ENCODE data around the gene KBTBD2.
"Not testable (repeated sequence)": the region's sequence is repeated elsewhere in the genome, so short reads cannot be mapped to it uniquely, and the experiment has no call there.

KBTBD2 gene

GRCh38 chr7:32893207-32893524 is 1.6 kb upstream of the KBTBD2 start:
- no peak for DNase-seq

- DNase-seq: peak; percentile 63 to 70
Measured at GRCh38 chr7:32892521-32893206, 1.1 kb upstream of the KBTBD2 start.

DNA sequence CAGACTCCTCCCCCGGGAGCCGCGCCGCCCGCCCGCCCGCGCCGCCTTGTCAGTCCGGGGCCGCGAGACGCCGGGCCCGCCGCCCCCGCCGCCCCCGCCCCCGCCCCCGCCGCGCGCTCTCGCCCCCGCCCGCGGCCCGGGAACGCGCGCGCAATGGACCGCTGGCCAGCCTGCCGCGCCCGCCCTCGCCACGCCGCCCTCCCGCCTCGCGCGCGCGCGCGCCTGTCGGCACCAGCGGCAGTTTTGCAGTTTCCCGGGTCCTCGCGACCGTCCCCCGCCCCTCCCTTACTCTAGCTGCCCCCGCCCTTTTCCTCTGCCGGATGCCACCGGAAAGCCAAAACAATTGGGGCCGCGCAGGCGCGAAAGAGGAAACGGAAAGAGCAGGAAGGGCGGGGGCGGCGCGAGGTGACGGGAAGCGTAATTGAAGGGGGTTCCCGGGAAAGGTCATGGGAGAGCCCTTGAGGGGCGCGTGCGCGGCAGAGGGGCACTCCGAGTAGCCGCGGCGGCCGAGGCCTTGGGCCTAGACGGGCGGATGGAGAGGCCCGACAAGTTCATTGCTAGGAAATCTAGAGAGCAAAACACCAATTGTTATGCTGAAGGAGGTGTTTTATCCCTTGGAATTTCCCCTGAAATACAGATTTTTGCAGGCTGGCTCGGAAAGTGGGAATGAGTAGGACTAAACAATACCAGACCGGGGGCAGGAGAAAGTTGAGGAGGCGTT is 400 bp upstream of the KBTBD2 start:
- DNase-seq: peak; percentile 97 to 99

DNA sequence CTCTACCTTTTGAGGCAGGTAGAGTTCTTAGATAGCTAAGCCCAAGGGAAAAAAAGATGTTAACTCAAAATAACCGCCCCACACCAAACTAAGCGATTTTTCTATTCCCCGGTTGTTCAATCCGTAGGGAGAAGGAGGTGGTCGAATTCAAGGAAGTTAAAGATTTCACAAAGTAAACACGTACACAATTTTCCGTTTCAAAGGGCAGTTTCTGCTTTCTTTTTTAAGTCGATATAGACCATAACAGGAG is 842 bp downstream of the KBTBD2 start:
- DNase-seq: peak in 1 of 2 donors; percentile 60

GRCh38 chr7:32890010-32890792 is 1.4 kb downstream of the KBTBD2 start:
- peak; percentile 55 to 61 for DNase-seq

GRCh38 chr7:32888505-32888904 is 3.1 kb downstream of the KBTBD2 start:
- DNase-seq: no peak

- DNase-seq: no peak
Measured at GRCh38 chr7:32887395-32887794, 4.2 kb downstream of the KBTBD2 start.

- no peak for DNase-seq
Measured at GRCh38 chr7:32881074-32881982, 10.2 kb downstream of the KBTBD2 start.

DNA sequence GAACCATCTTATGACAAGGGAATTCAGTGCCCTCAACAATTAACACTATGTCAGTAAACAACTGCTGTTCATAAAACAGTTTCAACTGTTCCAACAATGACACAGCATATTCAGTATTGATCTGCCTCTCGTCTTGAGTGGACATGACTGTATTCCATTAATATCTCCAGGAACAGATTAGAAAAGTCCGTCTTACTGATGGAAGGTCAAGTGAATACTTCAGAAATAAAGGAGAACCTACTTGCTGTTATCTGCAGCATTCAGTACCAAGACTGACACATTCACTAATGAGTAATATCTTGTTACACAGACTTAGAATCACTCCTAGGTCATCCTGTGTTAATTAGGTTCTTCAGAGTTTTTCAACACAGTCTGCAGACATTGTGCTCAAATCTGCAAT is 12.1 kb downstream of the KBTBD2 start:
- DNase-seq: no peak

- DNase-seq: not testable (repeated sequence)
Measured at GRCh38 chr7:32878023-32878422, 13.5 kb downstream of the KBTBD2 start.

- DNase-seq: no peak
Measured at GRCh38 chr7:32872421-32872820, 19.1 kb downstream of the KBTBD2 start.

GRCh38 chr7:32871624-32872371 is 19.8 kb downstream of the KBTBD2 start:
- DNase-seq: no peak

DNA sequence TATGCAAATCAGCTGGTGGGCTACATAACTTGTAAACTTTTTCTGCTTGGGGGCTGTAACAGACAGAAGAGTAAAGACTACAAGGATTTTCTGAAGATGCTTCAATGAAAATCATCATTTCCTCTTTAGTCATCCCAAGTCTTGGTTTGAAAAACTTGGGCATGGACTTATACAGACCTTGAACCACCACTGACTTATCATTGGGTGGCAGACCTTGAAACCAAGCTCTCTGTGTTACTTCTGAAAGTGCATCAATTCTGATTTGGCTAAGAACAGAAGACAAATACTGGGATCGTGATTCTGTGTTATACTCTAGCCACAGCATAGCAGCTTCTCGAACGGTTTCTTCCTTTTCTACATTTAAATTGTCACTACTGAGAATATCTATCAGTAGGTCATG is 21.3 kb downstream of the KBTBD2 start:
- no peak for DNase-seq

DNA sequence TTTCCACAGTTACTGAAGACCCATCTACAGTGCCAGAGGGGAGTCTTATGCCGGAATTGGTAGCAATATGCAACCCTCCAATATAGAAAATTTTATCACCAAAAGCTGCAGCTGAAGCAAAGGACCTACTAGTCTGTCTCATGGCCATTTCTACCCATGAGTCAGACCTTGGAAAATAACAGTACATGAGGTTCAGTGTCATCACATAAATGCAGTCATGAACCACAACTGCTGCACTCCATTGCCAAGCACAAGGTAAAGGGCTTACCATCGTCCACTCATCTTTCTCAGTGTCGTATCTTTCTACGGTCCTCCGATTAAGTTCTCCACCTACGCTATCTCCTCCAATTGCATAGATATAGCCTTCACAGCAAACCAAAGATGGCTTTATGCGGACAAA is 21.8 kb downstream of the KBTBD2 start:
- no peak for DNase-seq

- no peak for DNase-seq
Measured at GRCh38 chr7:32868116-32868515, 23.4 kb downstream of the KBTBD2 start.

- no peak for DNase-seq
Measured at GRCh38 chr7:32865448-32866030, 26.0 kb downstream of the KBTBD2 start.

DNA sequence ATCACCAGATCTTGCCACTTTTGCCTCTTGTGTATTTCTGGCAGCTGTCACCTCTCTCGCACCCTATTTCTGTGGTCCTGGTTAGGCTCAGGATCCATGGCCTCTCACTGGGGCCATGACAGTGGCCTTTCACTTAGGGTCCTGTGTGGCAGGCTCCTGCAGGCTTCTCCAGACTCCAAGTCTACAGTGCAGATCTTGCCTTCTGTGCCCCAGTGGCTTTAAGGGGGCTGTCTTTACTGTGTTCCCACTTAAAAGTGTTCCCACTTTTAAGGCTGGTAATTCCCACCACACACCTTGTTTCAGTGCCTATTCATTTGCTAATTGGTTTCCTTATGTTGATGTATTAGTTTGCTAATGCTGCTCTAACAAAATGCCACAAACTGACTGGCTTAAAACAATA is 27.7 kb downstream of the KBTBD2 start:
- not testable (repeated sequence) for DNase-seq

GRCh38 chr7:32860090-32860489 is 31.5 kb downstream of the KBTBD2 start:
- DNase-seq: no peak

- DNase-seq: no peak
Measured at GRCh38 chr7:32858648-32859047, 32.9 kb downstream of the KBTBD2 start.

DNA sequence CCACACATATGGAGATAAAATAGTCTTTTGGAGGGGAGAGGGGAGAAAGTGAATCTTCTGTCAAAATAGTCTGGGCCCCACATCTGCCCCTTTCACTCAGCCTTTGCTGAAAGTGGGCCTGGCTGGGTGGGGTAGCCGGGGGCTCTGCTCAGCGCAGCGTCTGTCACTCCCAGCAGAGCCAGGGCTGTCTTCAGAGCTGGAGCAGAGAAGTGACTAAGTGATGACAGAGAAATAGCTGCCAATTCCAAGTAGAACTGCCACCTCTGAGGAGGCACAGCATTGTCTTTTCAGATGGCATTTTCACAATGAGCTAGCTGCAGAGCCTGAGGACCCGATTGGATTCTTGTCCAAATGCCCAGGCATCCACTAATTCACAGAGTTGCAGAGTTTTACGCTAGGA is 34.5 kb downstream of the KBTBD2 start:
- not testable (repeated sequence) for DNase-seq

DNA sequence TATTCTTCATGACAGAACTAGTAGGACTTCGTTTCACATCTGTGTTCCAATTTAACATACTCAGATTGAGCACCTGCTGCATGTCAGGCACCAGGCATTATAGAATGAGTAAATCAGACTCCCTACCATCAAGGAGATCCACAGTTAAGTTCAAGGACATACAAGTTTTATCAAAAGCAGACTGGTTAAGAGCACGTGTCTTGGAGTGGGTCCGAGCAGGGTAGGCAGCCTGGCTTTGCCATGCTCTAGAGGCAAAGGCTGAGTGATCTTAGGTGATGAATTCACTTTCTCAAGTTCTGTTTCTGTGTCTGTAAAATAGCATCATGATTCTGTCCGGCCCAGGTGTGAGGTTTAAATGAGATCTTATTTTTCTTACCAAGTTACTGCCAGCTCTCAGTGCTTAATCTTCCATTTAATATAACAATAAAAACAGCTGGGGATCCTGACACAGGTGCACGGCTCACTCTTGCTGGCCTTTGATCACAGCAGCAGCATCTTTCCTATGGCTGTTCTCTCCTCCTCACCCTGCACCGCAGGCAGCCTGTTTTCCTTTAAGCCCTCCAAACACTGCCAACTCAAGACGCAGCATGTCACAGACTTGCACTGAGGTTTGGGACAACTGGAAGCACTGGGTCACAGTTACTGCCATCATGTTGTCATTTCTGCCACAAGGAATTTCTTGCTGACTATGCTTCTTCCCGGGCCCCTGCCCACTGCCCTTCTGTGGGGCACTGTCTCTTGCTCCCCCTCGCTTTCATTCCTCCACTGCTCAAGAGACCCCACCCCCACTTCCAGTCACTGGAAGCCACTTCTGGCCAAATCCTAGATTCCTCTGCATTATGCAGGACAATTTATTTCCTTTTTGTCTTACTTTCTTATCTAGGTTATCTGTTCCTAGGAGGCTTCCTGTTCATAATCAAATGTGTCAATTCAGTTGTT is 35.5 kb downstream of the KBTBD2 start:
- DNase-seq: not testable (repeated sequence)

All from inflammatory macrophage (primary cell).